NCI-H526 treated with DMSO at 0.1 percent for 48 hours (cell line): Measurements from ENCODE around the gene GASK1A.
"Not testable (repeated sequence)": the region's sequence is repeated elsewhere in the genome, so short reads cannot be mapped to it uniquely, and the experiment has no call there.

Experiments used
- DNase-seq: peaks from one replicate; lab custom pipeline; 2025; lab: John Stamatoyannopoulos, UW

The GASK1A gene

GRCh38 chr3:43031889-43032545 is 52.9 kb downstream of the GASK1A start:
- no peak for DNase-seq

GRCh38 chr3:43032646-43033628 is 53.8 kb downstream of the GASK1A start:
- DNase-seq = no peak

GRCh38 chr3:43034200-43034599 is 55.1 kb downstream of the GASK1A start:
- DNase-seq = no peak

- no peak for DNase-seq
Measured at GRCh38 chr3:43034911-43035310, 55.8 kb downstream of the GASK1A start.

GRCh38 chr3:43035801-43036365 is 56.8 kb downstream of the GASK1A start:
- no peak for DNase-seq

- DNase-seq = no peak
Measured at GRCh38 chr3:43036621-43037423, 57.7 kb downstream of the GASK1A start.

GRCh38 chr3:43038010-43038409 is 58.9 kb downstream of the GASK1A start:
- no peak for DNase-seq

- DNase-seq = no peak
Measured at GRCh38 chr3:43041517-43041916, 62.4 kb downstream of the GASK1A start.

GRCh38 chr3:43043071-43043766 is 64.1 kb downstream of the GASK1A start:
- no peak for DNase-seq

GRCh38 chr3:43043793-43044192 is 64.7 kb downstream of the GASK1A start:
- DNase-seq = no peak

GRCh38 chr3:43045079-43045478 is 66.0 kb downstream of the GASK1A start:
- not testable (repeated sequence) for DNase-seq

GRCh38 chr3:43046583-43046982 is 67.5 kb downstream of the GASK1A start:
- DNase-seq = no peak

GRCh38 chr3:43048470-43048869 is 69.4 kb downstream of the GASK1A start:
- no peak for DNase-seq

GRCh38 chr3:43053291-43053690 is 74.2 kb downstream of the GASK1A start:
- no peak for DNase-seq

GRCh38 chr3:43054754-43055153 is 75.6 kb downstream of the GASK1A start:
- DNase-seq = no peak

- DNase-seq = no peak
Measured at GRCh38 chr3:43055393-43055792, 76.3 kb downstream of the GASK1A start.

GRCh38 chr3:43055806-43056770 is 77.0 kb downstream of the GASK1A start:
- no peak for DNase-seq

- DNase-seq = no peak
Measured at GRCh38 chr3:43059456-43059855, 80.3 kb downstream of the GASK1A start.

- no peak for DNase-seq
Measured at GRCh38 chr3:43061101-43061895, 82.2 kb downstream of the GASK1A start.
